Measurements from ENCODE around the gene SPIN1. TPM values are rescaled to one million over a fixed set of nuclear protein-coding genes. Genes with fewer than 3 reads are reported as not detected.

Gene SPIN1
- total RNA-seq, 1 donor from 2014 or later: 29.5 TPM

DNA sequence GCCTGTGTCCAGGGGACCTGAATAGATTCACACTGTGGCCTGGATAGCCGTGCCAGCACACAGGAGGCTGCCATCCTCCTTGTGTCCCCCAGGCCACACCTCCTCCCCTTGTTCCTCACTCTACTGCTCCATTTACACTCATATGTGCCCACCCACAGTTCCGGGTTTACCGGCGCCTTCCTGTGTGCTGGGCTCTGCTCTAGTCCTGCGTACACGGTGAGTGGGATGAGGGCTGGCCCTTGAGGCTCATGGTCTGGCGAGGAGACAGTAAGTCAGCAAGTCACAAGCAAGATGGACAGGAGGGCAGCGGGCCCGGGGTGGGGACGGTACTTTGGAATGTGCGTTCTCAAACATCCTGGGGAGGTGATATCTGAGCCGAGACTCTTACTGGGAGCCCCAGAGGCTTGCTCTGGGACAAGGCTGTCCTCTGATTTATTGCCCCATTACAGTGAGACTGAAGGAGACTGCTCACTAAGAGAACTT, 114.3 kb downstream of the SPIN1 start:
- Mint-ChIP-seq H3K4me3 (no peak overlapping the region), H3K4me1 (no peaks in the 10 kb centered on the region), H3K9me3 (no peaks in the 10 kb centered on the region), H3K36me3 (ENCODE audit: low read depth) (no peaks in the 10 kb centered on the region), H3K27ac (no peak overlapping the region), H3K27me3 (peaks cover 2% of the 10 kb centered on the region)
- DNase-seq: no peak
- intact Hi-C loops (cut with micrococcal nuclease): no loop called here

DNA sequence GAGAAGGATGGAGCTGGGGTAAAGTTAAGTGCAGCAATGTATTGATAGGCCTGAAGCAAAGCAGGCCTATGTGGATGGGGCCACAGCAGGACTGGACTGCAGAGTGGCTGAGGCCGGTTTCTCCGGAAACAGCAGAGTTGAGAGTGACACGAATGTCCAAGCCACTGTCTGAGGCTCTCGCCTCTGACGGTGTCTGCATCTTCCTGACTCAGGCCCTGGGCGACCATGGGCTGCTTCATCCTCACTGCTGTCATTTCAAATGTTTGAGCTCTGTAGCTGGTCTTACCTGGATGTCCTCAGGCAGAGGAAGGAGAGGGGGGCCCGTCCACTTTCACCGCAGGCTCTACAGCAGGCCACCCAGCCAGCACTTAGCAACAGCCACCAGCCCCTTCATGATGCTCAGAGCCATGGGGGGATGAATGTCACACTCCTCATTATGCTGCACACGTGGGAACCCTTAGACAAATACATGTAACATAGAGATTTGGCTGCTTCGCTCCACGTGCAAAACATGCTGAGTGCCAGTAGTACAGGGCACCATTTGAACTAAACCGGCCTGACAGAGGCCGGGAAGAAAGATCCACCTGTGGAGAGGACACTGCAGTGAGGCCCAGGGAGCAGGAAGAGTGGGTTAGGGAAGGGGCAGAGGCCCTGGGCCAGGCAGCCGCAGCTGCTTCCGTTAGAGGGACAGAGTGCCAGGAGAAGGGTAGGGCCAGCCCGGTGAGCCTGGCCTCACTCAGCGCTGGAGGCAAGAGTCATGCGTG, 115.0 kb downstream of the SPIN1 start:
- Mint-ChIP-seq H3K4me1 (no peaks in the 10 kb centered on the region), H3K9me3 (no peaks in the 10 kb centered on the region), H3K36me3 (ENCODE audit: low read depth) (no peaks in the 10 kb centered on the region), H3K27me3 (peaks cover 2% of the 10 kb centered on the region), H3K4me3 (no peak overlapping the region), H3K27ac (no peak overlapping the region)
- intact Hi-C loops (cut with micrococcal nuclease): no loop called here
- DNase-seq: no peak

DNA sequence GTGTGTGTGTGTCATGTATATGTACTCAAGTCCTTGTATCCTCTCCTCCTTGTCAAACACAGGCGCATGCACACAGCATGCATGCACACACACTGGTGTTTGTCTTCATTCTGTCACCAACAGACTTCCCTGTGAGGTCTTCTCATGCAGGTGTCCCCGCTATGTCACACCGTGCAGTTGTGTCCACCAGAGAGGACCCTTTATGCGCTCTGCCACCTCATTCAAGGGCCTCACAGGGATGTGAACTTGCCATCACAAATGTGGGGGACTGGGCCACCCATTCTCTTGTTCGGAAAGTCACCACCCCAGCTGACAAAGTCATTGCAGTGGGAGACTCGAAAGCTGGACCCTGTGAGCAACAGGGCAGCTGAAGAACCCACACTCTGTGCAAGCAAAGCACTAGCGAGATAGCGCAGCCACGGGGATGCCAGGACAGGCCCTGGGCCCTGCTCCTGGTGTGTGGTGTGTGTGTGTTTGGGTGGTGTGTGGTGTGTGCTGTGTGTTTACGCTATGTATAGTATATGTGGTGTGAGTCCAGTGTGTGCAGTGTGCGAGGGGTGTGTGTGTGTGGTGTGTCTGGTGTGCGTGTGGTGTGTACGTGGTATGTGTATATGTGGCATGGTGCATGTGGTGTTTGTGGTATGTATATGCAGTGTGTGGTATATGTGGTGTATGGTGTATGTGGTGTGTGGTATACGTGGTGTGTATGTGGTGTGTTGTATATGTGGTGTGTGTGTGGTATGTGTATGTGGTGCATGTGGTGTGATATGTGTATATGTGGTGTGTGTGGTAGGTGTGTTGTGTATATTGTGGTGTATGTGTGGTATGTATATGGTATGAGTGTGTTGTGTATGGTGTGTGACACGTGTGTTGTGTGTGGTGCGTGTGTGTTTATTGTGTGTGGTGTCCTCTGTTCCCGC, 115.9 kb downstream of the SPIN1 start:
- Mint-ChIP-seq H3K27me3 (peaks cover 4% of the 10 kb centered on the region), H3K27ac (no peak overlapping the region), H3K4me3 (no peak overlapping the region), H3K9me3 (no peaks in the 10 kb centered on the region), H3K36me3 (ENCODE audit: low read depth) (no peaks in the 10 kb centered on the region), H3K4me1 (no peaks in the 10 kb centered on the region)
- intact Hi-C loops (cut with micrococcal nuclease): no loop called here
- no peak for DNase-seq

DNA sequence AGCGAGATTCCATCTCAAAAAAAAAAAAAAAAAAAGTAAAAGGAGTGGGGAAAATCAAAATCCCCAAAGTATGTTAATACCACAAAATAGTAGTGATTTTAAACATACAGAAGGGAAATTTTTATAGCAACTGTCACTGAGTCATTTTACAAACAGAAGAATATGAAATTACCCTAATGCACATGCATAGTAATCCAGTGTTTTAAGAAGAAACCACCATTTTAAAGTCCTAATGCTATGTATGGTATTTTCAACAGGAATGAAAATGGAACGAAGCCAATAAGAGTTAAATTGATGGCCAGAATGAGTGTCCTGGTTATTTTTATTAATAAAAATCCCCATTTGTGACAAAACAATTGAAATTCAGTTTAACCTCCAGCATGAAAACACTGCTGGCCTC, 120.1 kb downstream of the SPIN1 start:
- H3K4me1 Mint-ChIP-seq: no peaks in the 10 kb centered on the region
- H3K4me3 Mint-ChIP-seq: no peak overlapping the region
- DNase-seq: no peak
- no peaks in the 10 kb centered on the region for H3K36me3 Mint-ChIP-seq (ENCODE audit: low read depth)
- H3K9me3 Mint-ChIP-seq: no peaks in the 10 kb centered on the region
- intact Hi-C loops (cut with micrococcal nuclease): no loop called here
- H3K27me3 Mint-ChIP-seq: peaks cover 11% of the 10 kb centered on the region
- no peak overlapping the region for H3K27ac Mint-ChIP-seq

DNA sequence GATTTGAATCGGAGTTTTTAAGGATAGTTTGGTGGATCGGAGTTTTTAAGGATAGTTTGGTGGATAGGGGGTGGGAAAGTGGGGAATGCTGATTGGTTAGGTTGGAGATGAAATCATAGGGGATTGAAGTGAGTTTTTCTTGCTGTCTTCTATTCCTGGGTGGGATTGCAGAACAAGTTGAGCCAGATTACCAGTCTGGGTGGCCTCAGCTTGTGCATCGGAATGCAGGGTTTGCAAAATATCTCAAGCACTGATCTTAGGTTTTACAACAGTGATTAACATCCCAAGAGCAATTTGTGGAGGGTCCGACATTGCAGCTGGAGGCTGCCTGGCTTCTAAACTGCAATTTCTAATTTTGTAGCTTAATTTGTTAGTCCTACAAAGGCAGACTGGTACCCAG, 123.7 kb downstream of the SPIN1 start:
- intact Hi-C loops (cut with micrococcal nuclease): no loop called here
- H3K4me1 Mint-ChIP-seq: no peaks in the 10 kb centered on the region
- H3K4me3 Mint-ChIP-seq: no peak overlapping the region
- H3K27ac Mint-ChIP-seq: no peak overlapping the region
- H3K36me3 Mint-ChIP-seq (ENCODE audit: low read depth): no peaks in the 10 kb centered on the region
- no peaks in the 10 kb centered on the region for H3K9me3 Mint-ChIP-seq
- peaks cover 11% of the 10 kb centered on the region for H3K27me3 Mint-ChIP-seq
- DNase-seq: no peak

DNA sequence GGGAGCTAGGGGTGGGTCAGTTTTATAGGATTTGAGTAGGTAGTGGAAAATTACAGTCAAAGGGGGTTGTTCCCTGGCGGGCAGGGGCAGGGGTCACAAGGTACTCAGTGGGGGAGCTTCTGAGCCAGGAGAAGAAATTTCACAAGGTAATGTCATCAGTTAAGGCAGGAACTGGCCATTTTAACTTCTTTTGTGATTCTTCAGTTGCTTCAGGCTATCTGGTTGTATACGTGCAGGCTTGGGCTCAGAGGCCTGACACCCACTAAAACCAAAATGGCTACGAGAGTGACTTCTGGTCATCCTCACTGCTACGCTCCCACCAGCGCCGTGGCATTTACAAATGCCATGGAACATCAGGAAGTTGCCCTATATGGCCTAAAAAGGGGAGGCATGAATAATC, 126.0 kb downstream of the SPIN1 start:
- no peak for DNase-seq
- H3K36me3 Mint-ChIP-seq (ENCODE audit: low read depth): no peaks in the 10 kb centered on the region
- no peaks in the 10 kb centered on the region for H3K9me3 Mint-ChIP-seq
- H3K27me3 Mint-ChIP-seq: peaks cover 9% of the 10 kb centered on the region
- H3K4me3 Mint-ChIP-seq: no peak overlapping the region
- no peak overlapping the region for H3K27ac Mint-ChIP-seq
- intact Hi-C loops (cut with micrococcal nuclease): no loop called here
- H3K4me1 Mint-ChIP-seq: no peaks in the 10 kb centered on the region

DNA sequence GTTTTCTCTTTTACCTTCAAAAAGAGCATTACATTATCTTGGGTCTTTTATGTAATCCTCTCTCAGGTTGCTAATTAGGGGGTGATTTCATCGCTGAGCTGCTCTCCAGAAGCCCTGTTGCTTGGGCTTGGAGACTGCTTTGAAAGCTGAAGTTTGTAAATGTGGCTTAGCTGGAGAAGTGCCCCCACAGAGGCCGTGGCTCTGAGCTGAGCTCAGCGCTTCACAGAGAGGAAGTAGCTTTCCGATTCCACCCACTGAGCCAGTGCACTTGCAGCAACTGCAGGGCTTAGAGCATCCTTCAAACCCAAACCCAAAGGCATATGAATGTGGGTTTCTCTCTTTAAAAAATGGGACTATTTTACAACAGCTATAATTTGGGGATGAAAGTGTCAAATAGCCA, 133.1 kb downstream of the SPIN1 start:
- Mint-ChIP-seq H3K27ac (no peak overlapping the region), H3K4me1 (peaks cover 2% of the 10 kb centered on the region), H3K4me3 (no peak overlapping the region), H3K9me3 (no peaks in the 10 kb centered on the region), H3K36me3 (ENCODE audit: low read depth) (no peaks in the 10 kb centered on the region), H3K27me3 (peaks cover 14% of the 10 kb centered on the region)
- DNase-seq: no peak
- intact Hi-C loops (cut with micrococcal nuclease): no loop called here

DNA sequence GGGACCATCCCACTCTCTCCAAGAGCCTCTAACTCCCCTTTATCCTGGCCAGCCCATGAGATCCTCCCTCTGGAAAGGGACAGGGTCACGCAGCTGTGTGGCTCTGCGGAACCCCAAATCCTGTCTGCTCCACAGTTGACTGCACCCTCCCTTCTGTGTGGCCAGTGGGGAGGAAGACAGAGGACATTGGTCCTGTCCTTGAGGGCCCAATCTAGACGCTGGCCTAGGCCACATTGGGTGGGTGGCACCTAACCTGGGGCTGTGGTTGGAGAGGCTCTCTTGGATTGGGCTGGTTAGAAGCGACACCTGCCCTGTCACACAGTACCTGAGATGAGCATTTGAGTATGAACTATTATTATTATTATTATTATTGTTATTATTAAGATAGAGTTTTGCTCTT, 134.1 kb downstream of the SPIN1 start:
- Mint-ChIP-seq H3K4me1 (peaks cover 2% of the 10 kb centered on the region), H3K27me3 (peaks cover 18% of the 10 kb centered on the region), H3K36me3 (ENCODE audit: low read depth) (no peaks in the 10 kb centered on the region), H3K4me3 (no peak overlapping the region), H3K9me3 (no peaks in the 10 kb centered on the region), H3K27ac (no peak overlapping the region)
- DNase-seq: no peak
- intact Hi-C loops (cut with micrococcal nuclease): no loop called here

DNA sequence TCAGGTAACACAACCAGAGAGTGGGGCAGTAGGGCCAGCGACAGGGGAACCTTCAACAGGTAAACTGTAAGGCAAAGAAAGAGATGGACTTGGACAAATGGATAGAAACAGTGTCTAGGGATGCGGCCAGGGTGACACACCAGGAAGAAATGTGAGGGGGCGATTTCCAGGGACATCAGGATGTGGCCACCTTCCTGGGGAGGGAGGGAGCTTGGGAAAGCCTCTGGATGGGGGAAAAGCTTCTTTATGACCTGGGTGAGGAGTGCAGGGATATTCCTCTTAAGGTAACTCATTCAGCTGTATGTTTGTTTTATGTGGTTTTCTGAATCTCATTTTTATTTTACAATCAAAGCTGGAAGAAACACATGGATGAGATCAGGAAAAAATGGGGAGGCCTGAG, 134.8 kb downstream of the SPIN1 start:
- peaks cover 2% of the 10 kb centered on the region for H3K4me1 Mint-ChIP-seq
- intact Hi-C loops (cut with micrococcal nuclease): no loop called here
- no peaks in the 10 kb centered on the region for H3K36me3 Mint-ChIP-seq (ENCODE audit: low read depth)
- H3K4me3 Mint-ChIP-seq: no peak overlapping the region
- no peak overlapping the region for H3K27ac Mint-ChIP-seq
- no peaks in the 10 kb centered on the region for H3K9me3 Mint-ChIP-seq
- DNase-seq: no peak
- peaks cover 18% of the 10 kb centered on the region for H3K27me3 Mint-ChIP-seq

DNA sequence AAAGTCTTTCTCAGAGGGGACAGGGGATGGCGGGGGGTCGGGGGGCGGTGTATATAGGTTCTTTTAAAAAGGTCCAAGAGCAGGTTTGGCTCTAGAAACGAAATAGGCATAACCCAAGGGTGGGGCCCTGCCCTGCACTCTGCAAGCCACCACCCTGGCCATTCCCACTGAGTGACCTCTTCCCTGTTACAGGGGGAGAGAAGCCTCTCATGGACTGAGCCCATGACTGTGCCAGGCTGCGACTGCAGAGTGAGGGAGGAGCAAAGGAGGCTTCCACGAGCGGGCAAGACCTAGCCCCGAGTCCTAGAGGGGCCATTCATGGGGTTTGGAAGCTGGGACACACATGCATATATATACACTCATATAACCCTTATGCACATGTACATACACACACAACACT, 136.7 kb downstream of the SPIN1 start:
- peaks cover 27% of the 10 kb centered on the region for H3K27me3 Mint-ChIP-seq
- H3K36me3 Mint-ChIP-seq (ENCODE audit: low read depth): no peaks in the 10 kb centered on the region
- H3K4me3 Mint-ChIP-seq: no peak overlapping the region
- peaks cover 2% of the 10 kb centered on the region for H3K4me1 Mint-ChIP-seq
- intact Hi-C loops (cut with micrococcal nuclease): no loop called here
- DNase-seq: no peak
- H3K27ac Mint-ChIP-seq: no peak overlapping the region
- H3K9me3 Mint-ChIP-seq: no peaks in the 10 kb centered on the region

DNA sequence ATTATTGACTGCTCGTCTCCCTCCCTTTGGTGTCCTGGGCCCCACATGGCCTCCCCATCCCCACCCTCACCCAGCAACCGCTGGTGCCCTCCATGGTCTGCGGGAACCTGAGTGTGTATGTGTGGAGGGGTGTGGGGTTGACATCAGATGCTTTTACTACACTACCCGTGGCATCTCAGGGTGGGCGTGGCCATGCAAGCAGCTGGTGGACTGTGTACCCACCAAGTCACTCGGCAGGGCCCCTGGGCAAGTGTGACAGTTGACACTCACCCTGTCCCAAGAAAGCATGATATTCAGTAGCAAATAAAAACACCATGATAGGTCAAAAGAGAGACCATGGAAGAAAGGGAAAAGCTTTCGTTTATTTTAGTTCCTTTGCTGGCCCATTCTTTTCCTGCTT, 139.4 kb downstream of the SPIN1 start:
- Mint-ChIP-seq H3K36me3 (ENCODE audit: low read depth) (no peaks in the 10 kb centered on the region), H3K27me3 (peaks cover 35% of the 10 kb centered on the region), H3K4me1 (peaks cover 5% of the 10 kb centered on the region), H3K9me3 (no peaks in the 10 kb centered on the region), H3K4me3 (no peak overlapping the region), H3K27ac (no peak overlapping the region)
- DNase-seq: no peak
- intact Hi-C loops (cut with micrococcal nuclease): no loop called here

Other genes with a start within 250 kb of the SPIN1 start
- gene SPATA31C2, start 250.0 kb upstream of the SPIN1 start, total RNA-seq: 0.09 and 0.24 TPM in 2 replicates
- gene NXNL2, start 146.7 kb downstream of the SPIN1 start, total RNA-seq: not detected in 2 replicates

All from activated CD4-positive, alpha-beta T cell treated with anti-CD3 and anti-CD28 coated beads, Interleukin-2, amount 10 ng/mL, durations not matched to agents 24 days and 14 days (primary cell).